ENCODE results near the gene SPRED1. TPM values are rescaled to one million over a fixed set of nuclear protein-coding genes. Genes with fewer than 3 reads are reported as not detected.

SPRED1 gene
- total and polyA plus RNA-seq, 2 of the 4 experiments (the other 2 are of a cell fraction): 6.6 to 17.9 TPM

- no peak for DNase-seq
- TF ChIP-seq CHD1 (IDR thresholded peaks at IDR 0.05; ENCODE audit: low read depth, low read length): no peak
- TF ChIP-seq CTCF (conservative IDR thresholded peaks at IDR 0.05; ENCODE audit: low read depth, low read length): no peak
- no peak for TF ChIP-seq USF2 (IDR thresholded peaks at IDR 0.05; ENCODE audit: low read depth, low read length)
- TF ChIP-seq MXI1 (IDR thresholded peaks at IDR 0.05; ENCODE audit: borderline replicate concordance, low read depth, low read length): no peak
- TF ChIP-seq MAFK (IDR thresholded peaks at IDR 0.05; ENCODE audit: low read depth, low read length): no peak
- TF ChIP-seq CEBPB (IDR thresholded peaks at IDR 0.05; ENCODE audit: low read depth, low read length): no peak
- TF ChIP-seq FOS (IDR thresholded peaks at IDR 0.05; ENCODE audit: low read depth, low read length): no peak
- TF ChIP-seq RAD21 (IDR thresholded peaks at IDR 0.05; ENCODE audit: low read length): no peak
- TF ChIP-seq RFX5 (IDR thresholded peaks at IDR 0.05; ENCODE audit: low read depth, low read length): no peak
- TF ChIP-seq RCOR1 (IDR thresholded peaks at IDR 0.05; ENCODE audit: insufficient replicate concordance, low read length): no peak
- no peak for TF ChIP-seq NFE2L2 (IDR thresholded peaks at IDR 0.05; ENCODE audit: low read depth, low read length)
- TF ChIP-seq POLR2A (IDR thresholded peaks at IDR 0.05; ENCODE audit: low read depth, low read length): no peak
- TF ChIP-seq MAZ (IDR thresholded peaks at IDR 0.05; ENCODE audit: borderline replicate concordance, low read depth, low read length): no peak
- no peak for TF ChIP-seq BHLHE40 (IDR thresholded peaks at IDR 0.05; ENCODE audit: low read depth, low read length)
- Histone ChIP-seq H3K4ac (ENCODE audit: low read depth, low read length) (no peak overlapping the region), H3K9ac (ENCODE audit: low read depth, low read length) (no peak overlapping the region), H2BK15ac (ENCODE audit: low read depth, low read length) (no peak overlapping the region), H3K18ac (ENCODE audit: low read depth, low read length) (no peak overlapping the region), H4K20me1 (ENCODE audit: insufficient read depth, low read length) (no peaks in the 10 kb centered on the region), H2BK5ac (ENCODE audit: low read depth, low read length, poor library complexity, severe bottlenecking) (no peak overlapping the region), H3K27me3 (ENCODE audit: control insufficient read depth, insufficient read depth, low read length) (peaks cover 21% of the 10 kb centered on the region), H3K23ac (ENCODE audit: low read depth, low read length) (no peak overlapping the region), H2BK120ac (ENCODE audit: low read depth, low read length) (no peak overlapping the region), H3K9me1 (ENCODE audit: insufficient read depth, low read length) (no peaks in the 10 kb centered on the region), H3K9me3 (ENCODE audit: control insufficient read depth, insufficient read depth, low read length) (peaks cover 2% of the 10 kb centered on the region; the same call in 1 of the 2 replicates), H3K27ac (ENCODE audit: insufficient read depth, low read length) (no peak overlapping the region), H4K8ac (ENCODE audit: low read depth in 2 of 2, low read length in 2 of 2) (no peak overlapping the region), H3K4me2 (ENCODE audit: low read depth, low read length) (no peak overlapping the region), H3K79me1 (ENCODE audit: low read depth in 1 of 2, low read length in 2 of 2) (no peaks in the 10 kb centered on the region), H3K36me3 (ENCODE audit: control insufficient read depth, insufficient read depth, low read length) (no peaks in the 10 kb centered on the region), H3K4me1 (ENCODE audit: control insufficient read depth, insufficient read depth, low read length) (no peaks in the 10 kb centered on the region), H2AFZ (replicated peaks; ENCODE audit: low read length, poor library complexity) (no peak overlapping the region), H3K4me3 (ENCODE audit: insufficient read depth, low read depth, low read length) (no peak overlapping the region), H4K5ac (ENCODE audit: low read depth, low read length) (no peak overlapping the region), H2AK9ac (replicated peaks; ENCODE audit: low read depth, low read length, poor library complexity) (no peak overlapping the region), H2AK5ac (ENCODE audit: low read depth, low read length) (no peak overlapping the region), H4K91ac (ENCODE audit: insufficient read depth, low read depth, low read length) (no peak overlapping the region), H3K14ac (replicated peaks; ENCODE audit: low read depth, low read length) (no peak overlapping the region), H2BK20ac (ENCODE audit: low read depth, low read length) (no peak overlapping the region), H3K56ac (ENCODE audit: extremely low read depth, insufficient read depth, low read length) (no peak overlapping the region)
- no CpG with 5 or more reads among the region's 2 CpGs for WGBS, 2 experiments (ENCODE audit: extremely low coverage in 2 of 2, insufficient read length in 1 of 2)
- intact Hi-C loops (cut with micrococcal nuclease): no loop called here
- in situ Hi-C loops (cut with MboI; ENCODE audit: low sequenced_read_pairs): no loop called here
- no peak for ATAC-seq (ENCODE audit: low read depth)
- POLR2A ChIA-PET (ENCODE audit: unreplicated experiment): no interaction called here
- no TSS peak for BruUV-seq (replicated peaks)
- dilution Hi-C loops (cut with HindIII; ENCODE audit: low sequenced_read_pairs, unreplicated experiment): no loop called here
- CTCF ChIA-PET: interaction anchor here (1.3 kb wide), 1 partner anchor 8 kb away, joined by 3 read pairs; no protein-coding TSS in a partner anchor
These were observed 45.0 kb upstream of the SPRED1 start for GRCh38 chr15:38207621-38208020.
